Measurements from ENCODE around the gene ATP8B4. TPM values are rescaled to one million over a fixed set of nuclear protein-coding genes. Genes with fewer than 3 reads are reported as not detected.

ATP8B4 gene
- total and polyA plus RNA-seq, 2 donors (not counting 3 experiments of a cell fraction or from before 2014, with no cell fraction given), result not detected

DNA sequence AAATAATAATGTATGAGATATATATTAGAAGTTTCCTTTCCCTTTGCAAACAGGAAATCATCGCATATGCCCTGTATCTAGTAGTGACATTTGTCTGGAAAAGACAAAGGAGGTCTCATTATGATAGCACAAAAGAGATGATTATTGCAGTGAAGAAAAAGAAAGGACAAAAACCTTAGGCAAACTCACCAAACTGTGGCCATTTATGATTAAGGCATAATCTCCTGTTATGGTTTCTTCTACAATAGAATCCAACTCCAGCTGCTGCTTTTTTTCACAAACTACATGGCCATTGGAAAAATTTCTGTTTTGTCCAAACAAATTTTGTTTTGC is 218.2 kb downstream of the ATP8B4 start:
- H3K9me1 ChIP-seq (replicated peaks; ENCODE audit: control insufficient read depth, extremely low read depth, insufficient read depth, low read length), result no peaks in the 10 kb centered on the region
- H3K4me2 ChIP-seq (ENCODE audit: insufficient read depth, low read length), result no peak overlapping the region
- intact Hi-C loops (cut with micrococcal nuclease), result no loop called here
- DNase-seq (ENCODE audit: low read depth, low spot score) (no peak), FAIRE-seq (no peak)
- no peaks in the 10 kb centered on the region for H3K27me3 ChIP-seq (ENCODE audit: control insufficient read depth in 2 of 2, insufficient read depth in 2 of 2, low read length in 2 of 2)
- no peaks in the 10 kb centered on the region for H3K9me3 ChIP-seq (replicated peaks; ENCODE audit: control insufficient read depth, insufficient read depth, low read length)
- H3K4me1 ChIP-seq (ENCODE audit: control insufficient read depth, extremely low read depth, insufficient read depth, low read length), result no peaks in the 10 kb centered on the region
- H3K79me2 ChIP-seq (ENCODE audit: control insufficient read depth, insufficient read depth, low read length), result no peaks in the 10 kb centered on the region
- H3K27ac ChIP-seq (ENCODE audit: insufficient read depth, low read depth, low read length), result no peak overlapping the region
- dilution Hi-C loops (cut with MboI; ENCODE audit: extremely low pct_ligation_motif_present, low sequenced_read_pairs), result no loop called here
- H2AFZ ChIP-seq (ENCODE audit: low read depth, low read length), result no peak overlapping the region
- TF ChIP-seq FOS (IDR thresholded peaks at IDR 0.05; ENCODE audit: borderline replicate concordance, insufficient read depth, low read length) (no peak), POLR2AphosphoS5 (IDR thresholded peaks at IDR 0.05; ENCODE audit: insufficient read depth, low read depth, low read length) (no peak), POLR2A (IDR thresholded peaks at IDR 0.05; ENCODE audit: low read depth, low read length) (no peak), GATA2 (IDR thresholded peaks at IDR 0.05; ENCODE audit: insufficient read depth, insufficient read length, low read depth, low read length) (no peak), MYC (IDR thresholded peaks at IDR 0.05; ENCODE audit: low read depth, low read length) (no peak), EZH2 (IDR thresholded peaks at IDR 0.05; ENCODE audit: borderline replicate concordance, low read depth, low read length, severe bottlenecking) (no peak), JUN (IDR thresholded peaks at IDR 0.05; ENCODE audit: borderline replicate concordance, insufficient read depth, insufficient read length, low read depth) (no peak)
- TF ChIP-seq, protein P1, sequence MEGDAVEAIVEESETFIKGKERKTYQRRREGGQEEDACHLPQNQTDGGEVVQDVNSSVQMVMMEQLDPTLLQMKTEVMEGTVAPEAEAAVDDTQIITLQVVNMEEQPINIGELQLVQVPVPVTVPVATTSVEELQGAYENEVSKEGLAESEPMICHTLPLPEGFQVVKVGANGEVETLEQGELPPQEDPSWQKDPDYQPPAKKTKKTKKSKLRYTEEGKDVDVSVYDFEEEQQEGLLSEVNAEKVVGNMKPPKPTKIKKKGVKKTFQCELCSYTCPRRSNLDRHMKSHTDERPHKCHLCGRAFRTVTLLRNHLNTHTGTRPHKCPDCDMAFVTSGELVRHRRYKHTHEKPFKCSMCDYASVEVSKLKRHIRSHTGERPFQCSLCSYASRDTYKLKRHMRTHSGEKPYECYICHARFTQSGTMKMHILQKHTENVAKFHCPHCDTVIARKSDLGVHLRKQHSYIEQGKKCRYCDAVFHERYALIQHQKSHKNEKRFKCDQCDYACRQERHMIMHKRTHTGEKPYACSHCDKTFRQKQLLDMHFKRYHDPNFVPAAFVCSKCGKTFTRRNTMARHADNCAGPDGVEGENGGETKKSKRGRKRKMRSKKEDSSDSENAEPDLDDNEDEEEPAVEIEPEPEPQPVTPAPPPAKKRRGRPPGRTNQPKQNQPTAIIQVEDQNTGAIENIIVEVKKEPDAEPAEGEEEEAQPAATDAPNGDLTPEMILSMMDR (IDR thresholded peaks at IDR 0.05; ENCODE audit: extremely low read depth in 1 of 2, insufficient read depth in 1 of 2, low read depth in 1 of 2, low read length in 2 of 2), result no peak
- TF ChIP-seq, protein P2, sequence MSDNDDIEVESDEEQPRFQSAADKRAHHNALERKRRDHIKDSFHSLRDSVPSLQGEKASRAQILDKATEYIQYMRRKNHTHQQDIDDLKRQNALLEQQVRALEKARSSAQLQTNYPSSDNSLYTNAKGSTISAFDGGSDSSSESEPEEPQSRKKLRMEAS (IDR thresholded peaks at IDR 0.05; ENCODE audit: insufficient read depth, insufficient read length), result no peak
- H3K36me3 ChIP-seq (ENCODE audit: control insufficient read depth in 2 of 2, extremely low read depth in 1 of 2, insufficient read depth in 2 of 2, low read length in 2 of 2), result no peaks in the 10 kb centered on the region
- no peak overlapping the region for H3K9ac ChIP-seq (replicated peaks; ENCODE audit: extremely low read depth, insufficient read depth, low read length)
- POLR2A ChIA-PET, result no interaction called here
- H4K20me1 ChIP-seq (replicated peaks; ENCODE audit: control insufficient read depth, extremely low read depth, insufficient read depth, low read length), result no peaks in the 10 kb centered on the region
- no TSS peak for BruUV-seq (replicated peaks)
- H3K4me3 ChIP-seq (replicated peaks in 1 of 3; ENCODE audit: insufficient read depth in 1 of 3, low read depth in 1 of 3, low read length in 3 of 3), result no peak overlapping the region
- CTCF ChIA-PET, result no interaction called here

Measured in endothelial cell of umbilical vein (primary cell).